T-helper 2 cell (primary cell): ENCODE measurements around the gene ANK3.
"Not testable (repeated sequence)": the region's sequence is repeated elsewhere in the genome, so short reads cannot be mapped to it uniquely, and the experiment has no call there.

Experiments used
- DNase-seq, 5 experiments: peaks; one replicate each; pipeline versions ENCODE4 v3.0.0 to v3.0.0-alpha.2; 2012 to 2022

Gene ANK3

DNA sequence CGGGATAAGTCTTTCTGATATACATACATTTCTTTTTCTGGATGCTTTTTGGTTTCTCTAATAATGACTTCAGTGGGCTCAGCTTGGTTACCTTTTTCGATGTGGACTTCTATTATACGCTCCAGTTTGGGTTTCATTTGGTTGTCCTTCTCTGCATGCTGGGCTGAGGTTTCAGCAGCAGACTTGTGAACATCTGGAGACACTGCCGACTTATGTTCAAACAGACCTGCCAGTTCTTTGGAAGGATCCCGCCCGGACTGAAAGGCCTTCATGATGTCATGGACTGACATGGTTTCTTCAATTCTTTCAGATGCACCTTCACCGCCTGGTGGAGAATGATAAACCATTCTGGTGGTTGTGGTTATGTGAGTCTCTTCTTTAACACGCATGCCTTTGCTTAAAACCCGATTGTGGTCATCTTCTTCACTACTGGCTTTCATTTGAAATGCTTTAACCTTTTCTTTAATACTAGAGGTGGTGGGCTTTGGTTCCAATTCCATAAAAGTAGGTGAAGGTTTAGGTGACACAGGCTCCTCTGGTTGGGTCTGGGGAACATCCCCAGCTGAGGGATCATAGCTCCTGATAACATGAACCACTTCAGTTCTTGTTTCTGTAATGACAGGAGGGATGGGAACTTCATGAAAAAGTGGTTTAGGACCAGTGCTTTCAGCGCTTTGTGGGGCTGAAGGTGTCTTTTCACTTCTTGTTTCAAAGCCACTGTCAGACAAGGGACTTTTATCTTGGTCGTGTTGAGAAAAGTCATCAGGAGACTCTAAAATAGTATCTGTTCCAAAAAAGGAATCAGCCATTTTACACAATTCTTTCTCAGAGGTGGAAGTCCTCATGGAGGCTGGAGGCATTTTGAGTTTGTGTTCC, 315.7 kb downstream of the ANK3 start:
- DNase-seq = peak in 1 of 5 experiments; percentile 5

DNA sequence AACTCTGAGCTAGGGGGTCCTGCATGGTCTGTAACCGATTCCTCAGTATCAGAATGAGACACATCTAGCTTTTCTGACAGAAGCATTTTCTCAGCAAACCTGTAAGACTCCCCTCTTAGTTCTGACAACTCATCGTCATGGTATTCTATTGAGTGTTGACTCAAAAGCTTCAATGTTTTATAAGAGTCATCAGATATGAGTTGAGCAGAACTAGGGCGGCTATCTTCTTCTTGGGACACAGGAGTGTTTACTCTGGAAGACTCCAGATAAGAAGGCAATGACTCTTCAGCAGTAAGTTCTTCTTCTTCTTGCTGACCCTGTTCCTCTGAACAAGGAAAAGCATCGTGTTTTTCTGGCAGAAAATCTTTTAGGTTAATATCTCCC, 316.3 kb downstream of the ANK3 start:
- no peak for DNase-seq

DNA sequence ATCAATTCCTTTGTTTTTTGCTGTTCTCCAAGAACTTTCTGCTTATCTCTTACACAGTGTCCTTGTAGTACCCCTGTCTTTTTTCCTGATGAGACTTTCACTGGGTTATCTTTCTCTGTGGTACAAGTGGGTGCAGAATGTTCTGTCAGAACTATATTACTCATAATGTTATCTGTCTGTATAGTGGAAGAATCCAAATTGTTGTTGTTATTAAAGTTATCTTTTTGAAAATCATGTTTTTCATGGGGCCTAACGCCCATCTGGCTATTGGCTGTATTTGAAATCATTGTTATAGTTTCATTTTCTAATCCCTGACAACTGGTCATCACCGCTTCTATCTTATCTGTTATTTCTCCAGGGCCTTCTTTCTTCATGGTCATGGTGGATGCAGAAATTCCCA, 320.4 kb downstream of the ANK3 start:
- no peak for DNase-seq

DNA sequence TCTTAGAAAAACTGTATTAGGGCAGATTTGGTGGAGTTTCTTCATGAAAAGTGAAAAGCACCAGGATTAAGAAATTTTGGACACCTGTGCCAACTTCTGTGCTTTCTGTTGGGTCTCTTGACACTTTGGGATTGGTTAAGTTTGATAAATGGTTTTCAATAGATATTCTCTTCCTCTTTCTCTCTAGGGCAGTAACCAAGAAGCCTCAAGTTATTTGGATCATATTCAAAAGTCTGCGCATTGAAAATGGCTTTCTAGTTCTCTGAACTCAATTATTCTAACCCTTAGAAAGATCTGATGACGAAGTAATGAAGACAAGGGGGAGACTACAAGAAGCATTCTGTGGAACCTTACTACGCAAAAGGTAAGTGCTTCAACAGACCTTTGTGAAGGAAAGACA, 339.3 kb downstream of the ANK3 start:
- DNase-seq = no peak

DNA sequence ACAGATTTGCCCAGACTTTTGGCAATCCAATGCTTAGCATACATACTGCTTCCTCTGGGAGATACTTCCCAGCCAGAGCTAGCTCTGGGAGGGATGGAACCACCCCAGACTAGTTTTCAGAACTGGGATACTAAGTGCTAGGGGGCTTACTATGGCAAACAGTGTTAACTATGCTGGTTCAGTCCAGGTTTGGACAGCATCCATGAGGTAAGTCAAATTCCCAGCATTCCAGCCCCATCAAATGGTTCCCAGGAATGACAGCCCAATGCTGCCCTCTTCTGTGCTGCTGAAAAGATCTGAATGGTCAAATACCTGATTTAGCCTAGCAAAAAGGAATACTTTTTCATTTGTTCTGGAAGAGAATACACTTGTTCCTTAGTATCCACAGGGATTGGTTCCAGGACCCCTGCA, 341.6 kb downstream of the ANK3 start:
- no peak for DNase-seq

DNA sequence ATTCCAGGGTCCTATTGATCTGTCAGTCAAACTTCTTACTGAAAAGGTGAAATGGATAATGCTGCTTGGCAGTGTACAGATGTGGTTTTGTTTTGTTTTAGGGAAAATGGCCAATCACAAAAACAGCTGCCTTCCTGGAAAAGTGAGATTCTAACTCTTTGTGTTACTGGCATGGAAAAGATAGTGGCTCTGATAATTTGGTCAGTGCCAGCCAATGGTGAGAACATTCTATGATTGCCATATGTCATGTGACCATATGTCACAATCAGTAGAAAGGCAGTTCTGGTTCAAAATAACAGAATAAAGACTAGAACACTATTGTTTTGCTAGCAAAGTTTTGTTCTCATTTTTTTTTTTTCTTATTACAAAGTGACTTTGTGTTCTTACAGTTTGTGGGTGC, 344.1 kb downstream of the ANK3 start:
- no peak for DNase-seq

DNA sequence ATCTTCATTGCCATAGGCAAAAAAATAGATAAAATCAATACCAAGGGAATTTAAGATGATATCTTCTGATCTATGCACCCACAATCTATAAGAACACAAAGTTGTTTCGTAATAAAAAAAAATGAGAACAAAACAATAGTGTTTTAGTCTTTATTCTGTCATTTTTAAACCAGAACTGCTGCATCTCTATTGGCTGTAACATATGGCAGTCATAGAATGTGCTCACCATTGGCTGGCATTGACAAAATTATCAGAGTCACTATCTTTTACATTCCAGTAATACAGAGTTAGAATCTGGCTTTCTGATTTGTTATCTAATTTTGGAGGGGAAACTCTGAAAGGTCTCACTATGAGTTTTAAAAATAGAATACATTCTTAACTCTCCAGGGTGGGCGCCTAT, 344.7 kb downstream of the ANK3 start:
- DNase-seq = no peak

DNA sequence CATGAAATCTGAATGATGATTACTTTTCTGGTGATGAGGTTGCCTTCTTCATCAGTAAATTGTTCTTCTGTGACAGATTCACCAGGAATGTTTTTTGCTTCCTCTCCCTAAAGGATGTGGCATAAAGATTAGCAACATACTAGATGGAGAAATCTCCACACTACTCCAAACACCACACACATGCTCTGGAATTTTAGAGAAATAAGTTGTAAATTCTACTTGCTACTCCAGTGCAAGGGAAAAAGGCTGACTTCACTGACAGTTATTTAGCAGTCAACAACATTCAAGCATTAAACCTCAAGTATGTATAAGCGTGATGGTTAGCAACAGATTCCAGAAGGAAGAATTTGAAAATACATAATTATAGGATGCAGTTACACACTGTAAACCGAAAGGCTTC, 345.4 kb downstream of the ANK3 start:
- DNase-seq = no peak

DNA sequence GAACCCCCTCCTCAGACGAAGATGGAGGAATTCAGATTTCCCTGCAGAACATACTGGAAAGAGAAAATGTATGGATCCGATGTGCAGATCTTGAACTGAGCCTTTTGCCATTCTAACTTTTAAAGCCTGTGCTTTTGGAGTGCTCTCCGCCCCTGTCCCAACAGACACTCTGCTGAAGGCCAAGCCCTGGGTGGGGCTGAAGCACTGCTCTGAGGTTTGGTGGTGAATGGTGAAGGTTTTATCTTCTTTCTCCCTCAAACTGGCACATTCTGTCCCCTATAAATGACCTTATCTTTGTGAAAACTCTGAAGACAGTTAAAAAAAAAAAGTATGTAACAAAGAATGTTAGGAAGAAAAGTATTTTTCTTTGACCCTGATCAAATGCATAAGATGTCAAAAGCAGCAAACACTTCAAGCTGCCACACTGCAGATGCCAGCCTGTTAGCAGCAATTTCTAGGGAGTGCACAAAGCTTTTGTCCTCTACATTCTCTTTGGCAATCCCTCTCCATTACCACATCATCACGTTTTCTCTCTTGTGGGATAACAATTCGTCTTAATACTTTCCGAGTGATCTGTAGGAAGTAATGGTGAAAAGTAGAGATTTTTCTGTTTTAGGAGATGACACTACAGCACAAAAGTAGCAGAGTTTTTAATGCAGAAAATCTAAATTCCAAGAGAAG, 346.0 kb downstream of the ANK3 start:
- no peak for DNase-seq

DNA sequence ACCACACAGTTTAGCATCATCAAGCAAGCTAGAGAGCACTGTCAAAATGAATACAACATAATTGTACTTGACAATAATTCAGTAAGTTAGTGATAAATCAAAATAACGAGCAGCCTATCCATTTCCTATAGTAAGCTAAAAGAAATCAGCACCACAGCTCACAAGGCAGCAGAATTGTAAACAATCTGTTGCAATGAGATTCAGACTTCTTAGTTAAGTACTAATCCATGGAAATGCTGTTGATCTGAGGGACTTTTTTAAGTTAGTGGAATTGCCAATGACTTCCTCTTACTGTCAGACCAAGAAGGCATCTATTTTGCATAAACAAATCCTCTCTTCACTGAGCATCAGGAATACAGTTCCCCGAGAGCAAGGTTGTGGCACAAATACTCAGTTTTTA, 346.8 kb downstream of the ANK3 start:
- no peak for DNase-seq

DNA sequence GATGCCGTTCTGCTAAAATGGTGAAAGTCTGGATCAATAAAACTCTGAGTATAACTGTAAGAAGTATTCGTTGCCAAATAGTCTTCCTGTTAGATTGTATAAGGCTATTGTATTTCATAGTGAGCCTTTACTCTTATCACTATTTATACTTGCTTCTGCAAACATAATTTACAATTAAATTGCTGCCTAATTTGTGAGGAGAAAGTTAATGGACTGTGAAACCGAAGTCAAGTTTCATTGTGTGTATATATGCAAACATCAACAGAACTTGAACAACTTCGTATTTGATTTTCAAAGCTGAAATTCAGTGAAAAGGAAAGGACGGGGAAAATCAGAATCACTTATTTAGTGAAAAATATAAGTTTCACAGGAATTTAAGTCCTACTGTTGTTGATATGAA, 347.4 kb downstream of the ANK3 start:
- DNase-seq = no peak

DNA sequence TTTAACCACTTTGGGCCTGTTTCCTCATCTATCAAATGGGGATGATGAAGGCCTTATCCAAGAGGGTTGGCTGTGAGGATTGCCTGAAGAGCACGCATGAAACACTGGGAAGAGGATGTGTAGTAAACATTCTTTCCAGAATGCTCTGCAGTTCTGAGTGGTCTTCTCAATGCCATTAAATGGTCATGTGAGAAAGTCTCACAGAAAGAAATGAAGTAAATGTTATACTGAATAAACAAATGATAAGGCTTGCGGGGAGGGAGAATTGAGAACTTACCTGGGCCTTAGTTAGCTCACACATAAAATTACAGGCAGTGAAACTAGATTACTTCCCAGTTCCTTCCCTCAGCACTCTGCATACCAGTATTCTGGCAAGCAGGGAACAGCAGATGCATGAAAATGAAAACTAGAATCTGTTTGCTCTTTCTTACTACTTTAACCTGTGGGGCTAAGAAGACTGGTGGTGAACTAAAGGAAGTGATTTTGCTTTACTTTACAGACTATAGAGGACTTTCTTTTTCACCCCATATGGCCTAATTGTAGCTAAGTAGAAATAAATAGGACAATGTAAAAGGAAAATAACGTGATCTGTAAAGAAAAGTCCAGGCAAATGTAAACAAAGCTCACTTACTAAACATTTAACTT, 348.1 kb downstream of the ANK3 start:
- no peak for DNase-seq

DNA sequence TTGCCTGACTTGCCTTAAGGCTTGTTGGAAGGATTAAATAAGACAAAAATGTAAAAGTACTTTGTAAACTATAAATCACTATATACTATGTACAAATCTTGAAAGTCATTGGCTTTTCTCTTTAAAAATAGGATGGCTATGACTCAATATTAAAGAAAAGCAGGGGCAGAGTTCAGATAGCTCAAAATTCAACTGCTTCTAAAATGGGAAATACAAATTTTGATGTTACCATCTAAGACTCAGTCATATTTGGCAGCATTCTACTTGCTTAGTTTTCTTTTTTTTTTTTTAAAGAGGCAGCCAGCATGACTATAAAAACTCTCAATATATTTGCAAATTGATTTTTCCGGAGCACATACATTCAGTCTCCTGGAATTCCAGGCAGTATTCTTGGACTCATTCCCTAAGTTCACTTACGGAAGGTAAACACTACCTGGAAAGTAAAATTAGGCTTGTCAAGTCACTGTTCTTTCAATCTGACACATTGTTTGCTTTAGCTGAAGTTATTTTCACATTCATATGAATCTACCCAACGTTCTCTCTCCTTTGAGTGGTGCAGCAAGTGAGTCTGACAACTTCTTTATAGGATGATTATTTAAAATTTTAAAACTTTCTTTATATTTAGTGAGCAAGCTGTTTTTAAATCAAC, 349.5 kb downstream of the ANK3 start:
- no peak for DNase-seq

DNA sequence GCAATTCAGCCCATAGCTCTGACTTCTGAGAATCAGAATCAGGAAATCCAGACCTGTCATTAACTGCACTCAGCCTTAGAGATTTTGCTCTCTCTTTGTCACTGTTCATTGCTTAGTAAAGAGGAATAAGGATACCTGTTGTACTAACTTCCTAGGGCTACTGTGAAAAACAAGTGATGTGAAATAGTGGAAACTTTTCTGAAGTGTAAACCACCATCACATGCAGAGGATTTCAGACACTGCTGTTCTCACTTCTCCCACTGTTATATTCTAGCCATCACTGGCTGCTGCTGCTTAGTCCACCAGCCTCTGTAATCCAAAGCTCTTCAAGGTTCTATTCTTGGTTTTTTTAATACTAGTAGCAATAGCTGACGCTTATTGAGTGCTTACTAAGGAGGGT, 353.7 kb downstream of the ANK3 start:
- no peak for DNase-seq

DNA sequence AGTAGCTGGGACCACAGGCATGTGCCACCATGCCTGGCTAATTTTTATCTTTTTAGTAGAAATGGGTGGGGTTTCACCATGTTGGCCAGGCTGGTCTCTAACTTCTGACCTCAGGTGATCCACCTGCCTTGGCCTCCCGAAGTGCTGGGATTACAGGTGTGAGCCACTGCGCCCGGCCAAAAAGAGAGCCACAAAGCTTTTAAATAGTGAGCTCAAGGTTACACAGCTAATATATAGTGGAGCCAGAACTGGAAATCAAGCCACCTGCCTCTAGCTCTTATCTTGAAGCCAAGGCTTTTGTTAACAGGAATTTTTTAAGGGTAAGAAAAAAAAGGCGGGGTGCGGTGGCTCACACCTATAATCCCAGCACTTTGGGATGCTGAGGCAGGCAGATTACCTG, 354.3 kb downstream of the ANK3 start:
- DNase-seq = not testable (repeated sequence)

DNA sequence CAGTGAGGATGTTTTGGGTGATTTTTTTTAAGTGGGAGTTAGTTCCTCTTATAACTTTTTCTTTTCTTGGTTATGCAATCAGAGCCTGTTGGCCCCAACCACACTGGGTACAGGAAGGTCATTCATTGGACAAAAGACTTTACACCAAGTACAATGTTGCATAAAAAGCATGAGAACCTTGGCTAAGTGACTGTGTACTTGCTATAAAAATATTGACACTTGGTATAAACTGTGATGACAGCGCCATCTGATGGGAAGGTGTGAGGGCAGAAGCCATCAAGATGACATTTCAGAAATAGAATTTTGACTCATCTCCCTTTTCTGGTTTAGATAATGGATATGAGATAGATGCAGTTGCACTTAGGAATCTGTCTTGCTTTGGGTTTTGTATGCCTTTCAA, 357.0 kb downstream of the ANK3 start:
- peak in 1 of 5 experiments; percentile 63 for DNase-seq

DNA sequence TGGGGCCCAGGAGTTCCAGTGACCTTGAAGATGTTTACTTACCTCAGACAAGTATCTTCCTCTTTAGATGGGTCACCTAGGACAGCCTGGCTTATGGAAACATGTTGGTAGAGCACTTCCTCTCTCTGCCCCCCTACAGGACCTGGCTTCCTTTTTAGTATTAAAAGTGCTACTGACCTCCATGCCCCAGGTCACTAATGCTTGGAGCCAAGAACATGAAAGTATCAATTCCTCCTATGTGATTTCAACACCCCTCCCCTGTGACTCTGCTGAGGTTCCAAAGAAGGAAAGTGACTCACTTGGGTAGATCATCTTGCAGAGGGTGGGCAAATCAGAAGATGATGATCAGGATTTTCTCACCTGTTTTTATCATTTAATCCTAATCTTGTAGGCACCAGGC, 358.0 kb downstream of the ANK3 start:
- DNase-seq = peak in 1 of 5 experiments; percentile 3

DNA sequence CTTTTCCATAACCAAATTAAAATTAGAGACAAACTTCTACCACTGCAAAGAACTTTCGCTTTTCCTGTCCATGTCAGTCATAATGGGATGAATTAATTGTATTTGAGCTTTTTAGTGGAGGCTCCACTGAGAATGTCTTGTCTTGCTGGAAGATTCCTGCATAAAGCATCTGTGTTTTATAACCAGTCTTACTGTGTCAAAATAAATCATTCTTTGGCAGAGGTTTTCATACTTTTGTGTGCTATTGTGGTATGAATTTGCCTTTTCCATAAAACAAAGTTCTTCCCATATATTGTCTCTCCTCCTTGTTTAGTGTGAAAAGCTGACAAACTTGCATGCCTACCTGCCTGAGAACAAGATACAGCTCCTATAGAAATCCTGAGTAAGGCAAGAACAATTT, 358.5 kb downstream of the ANK3 start:
- DNase-seq = no peak

DNA sequence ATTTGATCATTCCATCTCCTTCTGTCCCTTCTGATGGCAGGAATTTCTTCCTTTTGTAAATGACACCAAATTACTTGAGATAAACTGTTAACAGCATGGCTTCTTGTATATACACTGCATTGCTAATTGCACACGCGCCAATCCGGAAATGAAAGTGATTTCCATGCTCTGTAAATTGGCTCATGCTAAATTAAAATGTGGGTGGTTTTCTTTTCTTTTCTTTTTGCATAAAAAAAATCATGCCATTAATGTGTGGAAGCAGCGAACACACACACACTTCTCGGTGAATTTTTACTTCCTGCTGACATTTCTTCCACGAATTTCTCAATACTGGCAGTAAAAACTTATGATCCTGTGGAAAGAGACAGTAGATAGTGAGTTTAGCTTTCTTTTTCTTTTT, 360.2 kb downstream of the ANK3 start:
- DNase-seq = no peak

DNA sequence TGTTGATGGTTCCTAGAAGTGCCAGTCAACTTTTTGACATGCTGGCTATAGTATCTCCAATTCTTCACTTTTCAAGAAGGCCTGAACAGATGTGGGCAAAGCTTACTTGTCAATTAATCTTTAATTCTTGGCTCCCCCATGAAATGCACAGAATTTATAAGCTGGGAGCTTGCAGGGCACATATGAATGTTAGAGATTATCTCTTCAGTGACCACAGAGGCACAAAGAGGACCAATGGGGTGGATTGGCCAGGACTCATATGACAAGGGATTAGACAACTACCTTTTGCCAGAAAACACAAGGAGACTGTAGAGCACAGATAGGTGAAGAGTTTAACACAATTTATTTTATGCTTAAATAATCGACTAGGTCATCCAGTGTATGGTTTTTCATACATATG, 361.6 kb downstream of the ANK3 start:
- no peak for DNase-seq

DNA sequence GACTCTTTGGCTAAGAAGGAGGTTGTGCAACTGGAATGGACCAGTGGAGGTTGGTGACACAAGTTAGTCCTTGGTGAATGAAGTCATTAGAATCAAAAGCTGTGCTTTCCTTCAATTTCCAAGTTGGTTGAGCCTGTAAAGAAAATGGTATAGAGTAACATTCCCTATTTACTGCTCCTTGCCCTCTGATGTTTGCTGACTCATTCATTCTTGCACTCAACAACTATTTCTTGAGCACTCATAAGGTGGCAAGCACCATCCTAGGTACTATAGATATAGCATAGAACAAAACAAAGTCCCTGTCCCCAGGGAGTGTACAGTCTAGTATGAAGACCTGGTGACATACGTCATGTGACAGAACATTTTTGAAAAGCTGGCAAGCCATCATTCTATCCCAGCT, 364.4 kb downstream of the ANK3 start:
- no peak for DNase-seq

DNA sequence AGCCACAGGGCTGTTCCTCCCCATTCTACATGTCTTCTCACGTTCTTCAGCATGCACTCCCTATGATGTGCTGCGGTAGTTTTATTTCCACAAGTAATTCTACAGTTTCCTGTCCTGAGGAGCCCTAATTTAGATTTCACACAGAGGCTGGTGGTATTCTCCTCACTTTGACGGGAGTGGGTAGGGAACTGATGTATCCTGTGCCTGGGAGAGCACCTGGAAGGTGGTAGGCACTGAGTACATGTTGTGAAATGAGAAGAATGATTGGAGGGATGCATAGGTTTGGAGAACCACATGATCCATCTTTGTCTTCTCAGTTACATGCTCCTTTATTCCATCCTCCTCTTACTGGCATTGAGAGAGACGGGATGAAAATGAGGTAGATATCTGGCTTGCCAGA, 365.2 kb downstream of the ANK3 start:
- no peak for DNase-seq

DNA sequence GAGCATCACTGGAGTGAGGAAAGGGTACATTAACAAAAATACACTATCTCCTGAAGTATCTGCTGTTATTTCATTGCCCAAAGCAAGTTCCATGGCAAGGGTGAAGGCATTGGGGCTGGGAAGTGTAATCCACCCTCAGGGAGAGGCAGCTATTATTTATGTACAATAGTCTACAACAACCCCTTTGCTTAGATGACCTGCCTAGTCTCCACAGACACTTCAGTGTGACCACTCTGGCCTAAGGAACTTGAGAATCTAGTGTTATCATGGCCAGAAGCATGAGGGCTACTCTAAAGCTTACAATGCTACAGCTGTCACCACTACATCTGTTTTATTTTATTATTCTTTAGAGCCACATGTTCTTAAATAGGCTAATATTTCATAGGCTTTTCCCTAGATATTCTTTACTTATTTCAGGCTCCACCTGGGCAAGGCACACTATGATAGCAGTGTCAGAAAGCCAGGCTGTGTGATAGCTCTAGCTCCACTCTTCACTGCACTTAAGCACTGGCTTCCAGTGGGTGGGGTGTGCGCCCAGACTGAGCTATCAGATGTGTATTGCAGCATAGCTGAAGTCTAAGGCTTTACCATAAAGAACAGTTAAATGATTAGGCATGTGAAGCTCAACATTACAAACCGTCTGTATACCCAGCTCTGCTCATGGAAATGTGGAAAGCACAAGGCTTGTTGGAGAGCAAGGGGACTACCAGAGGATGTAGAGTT, 366.4 kb downstream of the ANK3 start:
- DNase-seq = no peak
